ENCODE data around the gene FAH. TPM values are rescaled to one million over a fixed set of nuclear protein-coding genes. Genes with fewer than 3 reads are reported as not detected.
"Not testable (repeated sequence)": the region's sequence is repeated elsewhere in the genome, so short reads cannot be mapped to it uniquely, and the experiment has no call there.

Gene FAH
- total RNA-seq, 2 donors from 2014 or later = 16.1 to 21.9 TPM

- no peak for TF ChIP-seq CTCF (IDR thresholded peaks at IDR 0.05)
- H3K27me3 ChIP-seq (replicated peaks; ENCODE audit: insufficient read depth) = no peaks in the 10 kb centered on the region
- no peak overlapping the region for H3K4me3 ChIP-seq
- H3K27ac ChIP-seq = no peak overlapping the region
- no peaks in the 10 kb centered on the region for H3K4me1 ChIP-seq (ENCODE audit: control insufficient read depth in 1 of 2, low read depth in 2 of 2)
- ATAC-seq (ENCODE audit: insufficient number of reproducible peaks, low FRiP score, low read depth) = no peak
- no peaks in the 10 kb centered on the region for H3K9me3 ChIP-seq
- peaks cover 5% of the 10 kb centered on the region for H3K36me3 ChIP-seq
- no peak for DNase-seq (ENCODE audit: low spot score)
Measured at GRCh38 chr15:80118956-80119355, 33.8 kb upstream of the FAH start.

- ATAC-seq (ENCODE audit: insufficient number of reproducible peaks, low FRiP score, low read depth) = no peak
Measured at GRCh38 chr15:80120636-80121035, 32.2 kb upstream of the FAH start.

GRCh38 chr15:80121546-80121945 lies 31.3 kb upstream of the FAH start:
- H3K9me3 ChIP-seq = no peaks in the 10 kb centered on the region
- ATAC-seq (ENCODE audit: insufficient number of reproducible peaks, low FRiP score, low read depth) = no peak
- H3K4me3 ChIP-seq = no peak overlapping the region
- DNase-seq (ENCODE audit: low spot score) = no peak
- no peak overlapping the region for H3K27ac ChIP-seq
- TF ChIP-seq CTCF (IDR thresholded peaks at IDR 0.05) = no peak
- peaks cover 5% of the 10 kb centered on the region for H3K36me3 ChIP-seq
- no peaks in the 10 kb centered on the region for H3K4me1 ChIP-seq (ENCODE audit: control insufficient read depth in 1 of 2, low read depth in 2 of 2)
- no peaks in the 10 kb centered on the region for H3K27me3 ChIP-seq (replicated peaks; ENCODE audit: insufficient read depth)

More at GRCh38 chr15:80120636-80121035, 32.2 kb upstream of the FAH start:
- no peaks in the 10 kb centered on the region for H3K4me1 ChIP-seq (ENCODE audit: control insufficient read depth in 1 of 2, low read depth in 2 of 2)
- no peaks in the 10 kb centered on the region for H3K27me3 ChIP-seq (replicated peaks; ENCODE audit: insufficient read depth)
- H3K27ac ChIP-seq = no peak overlapping the region
- DNase-seq (ENCODE audit: low spot score) = no peak
- peaks cover 5% of the 10 kb centered on the region for H3K36me3 ChIP-seq
- H3K4me3 ChIP-seq = no peak overlapping the region
- H3K9me3 ChIP-seq = no peaks in the 10 kb centered on the region
- TF ChIP-seq CTCF (IDR thresholded peaks at IDR 0.05) = no peak

GRCh38 chr15:80123034-80123433 lies 29.8 kb upstream of the FAH start:
- H3K27me3 ChIP-seq (replicated peaks; ENCODE audit: insufficient read depth) = no peaks in the 10 kb centered on the region
- H3K4me1 ChIP-seq (ENCODE audit: control insufficient read depth in 1 of 2, low read depth in 2 of 2) = no peaks in the 10 kb centered on the region
- ATAC-seq (ENCODE audit: insufficient number of reproducible peaks, low FRiP score, low read depth) (no peak), DNase-seq (ENCODE audit: low spot score) (no peak)
- peaks cover 5% of the 10 kb centered on the region for H3K36me3 ChIP-seq
- no peak overlapping the region for H3K27ac ChIP-seq
- no peak overlapping the region for H3K4me3 ChIP-seq
- TF ChIP-seq CTCF (IDR thresholded peaks at IDR 0.05) = no peak
- H3K9me3 ChIP-seq = no peaks in the 10 kb centered on the region

- not testable (repeated sequence) for H3K4me3 ChIP-seq; DNase-seq (ENCODE audit: low spot score); H3K4me1 ChIP-seq (ENCODE audit: control insufficient read depth in 1 of 2, low read depth in 2 of 2); H3K9me3 ChIP-seq; H3K27ac ChIP-seq; H3K27me3 ChIP-seq (replicated peaks; ENCODE audit: insufficient read depth); ATAC-seq (ENCODE audit: insufficient number of reproducible peaks, low FRiP score, low read depth); H3K36me3 ChIP-seq
Measured at GRCh38 chr15:80127253-80127652, 25.5 kb upstream of the FAH start.

GRCh38 chr15:80127911-80128310 lies 24.9 kb upstream of the FAH start:
- Histone ChIP-seq H3K36me3 (peaks cover 4% of the 10 kb centered on the region), H3K4me1 (ENCODE audit: control insufficient read depth in 1 of 2, low read depth in 2 of 2) (no peaks in the 10 kb centered on the region), H3K27me3 (replicated peaks; ENCODE audit: insufficient read depth) (no peaks in the 10 kb centered on the region), H3K4me3 (no peak overlapping the region), H3K27ac (no peak overlapping the region), H3K9me3 (no peaks in the 10 kb centered on the region)
- TF ChIP-seq CTCF (IDR thresholded peaks at IDR 0.05) = no peak
- DNase-seq (ENCODE audit: low spot score) (no peak), ATAC-seq (ENCODE audit: insufficient number of reproducible peaks, low FRiP score, low read depth) (no peak)
